A549 (cell line): ENCODE results near the gene SH3BP5.

Source experiments
- BHLHE40 ChIP-seq: IDR thresholded peaks from 2 replicates; pipeline ENCODE4 v1.6.1; 2012; ENCODE audit warnings: low read depth, low read length, inconsistent platforms
- CTCF ChIP-seq: fragments of >200 bp; sonication (Bioruptor Twin); formaldehyde crosslinking; IDR thresholded peaks from 3 replicates; pipeline ENCODE4 v1.5.1; 2016
- EP300 ChIP-seq, 2 experiments: fragments of >200 bp; sonication (Bioruptor Twin); formaldehyde crosslinking; IDR thresholded peaks; 2 replicates in 1 of 2; 3 replicates in 1 of 2; pipeline ENCODE4 v1.6.1; 2016 to 2017
- HMGXB4 ChIP-seq: fragments of 250-450 bp; sonication (Bioruptor Pico); IDR thresholded peaks from 2 replicates; pipeline ENCODE4 v1.5.0; 2021; ENCODE audit warnings: mild to moderate bottlenecking, moderate library complexity, borderline replicate concordance
- JUN ChIP-seq, 2 experiments: fragments of >200 bp; sonication (Bioruptor Twin); formaldehyde crosslinking; IDR thresholded peaks; 2 replicates in 1 of 2; 3 replicates in 1 of 2; pipeline ENCODE4 v1.6.1; 2016 to 2017
- POLR2A ChIP-seq: IDR thresholded peaks from 2 replicates; pipeline ENCODE4 v1.6.1; 2012; ENCODE audit warnings: mild to moderate bottlenecking, low read length
- RAD21 ChIP-seq, 2 experiments: fragments of >200 bp in 1 of 2; sonication (Bioruptor Twin) in 1 of 2; formaldehyde crosslinking in 1 of 2; IDR thresholded peaks in 1 of 2; conservative IDR thresholded peaks in 1 of 2; 2 replicates in 1 of 2; 3 replicates in 1 of 2; pipeline ENCODE4 v1.6.1; 2012 to 2018; ENCODE audit warnings: inconsistent platforms in 1 of 2
- RCOR1 ChIP-seq: fragments of 150-350 bp; IDR thresholded peaks from 2 replicates; pipeline ENCODE4 v1.6.1; 2014; ENCODE audit warnings: antibody characterized with exemption, low read length, low read depth
- ZC3H11A ChIP-seq: fragments of 450-650 bp; IDR thresholded peaks from 2 replicates; pipeline ENCODE4 v1.6.1; 2014; ENCODE audit warnings: antibody characterized with exemption, mild to moderate bottlenecking
- TF ChIP-seq, protein P1 (sequence below): fragments of 150-350 bp; IDR thresholded peaks from 2 replicates; pipeline ENCODE4 v1.6.1; 2014; ENCODE audit warnings: low read depth, mild to moderate bottlenecking, low read length
- TF ChIP-seq, protein P2 (sequence below): fragments of 200-600 bp; sonication (generic); IDR thresholded peaks from 2 replicates; pipeline ENCODE4 v1.6.1; 2016; ENCODE audit warnings: antibody characterized with exemption, mild to moderate bottlenecking, moderate library complexity

DNA sequence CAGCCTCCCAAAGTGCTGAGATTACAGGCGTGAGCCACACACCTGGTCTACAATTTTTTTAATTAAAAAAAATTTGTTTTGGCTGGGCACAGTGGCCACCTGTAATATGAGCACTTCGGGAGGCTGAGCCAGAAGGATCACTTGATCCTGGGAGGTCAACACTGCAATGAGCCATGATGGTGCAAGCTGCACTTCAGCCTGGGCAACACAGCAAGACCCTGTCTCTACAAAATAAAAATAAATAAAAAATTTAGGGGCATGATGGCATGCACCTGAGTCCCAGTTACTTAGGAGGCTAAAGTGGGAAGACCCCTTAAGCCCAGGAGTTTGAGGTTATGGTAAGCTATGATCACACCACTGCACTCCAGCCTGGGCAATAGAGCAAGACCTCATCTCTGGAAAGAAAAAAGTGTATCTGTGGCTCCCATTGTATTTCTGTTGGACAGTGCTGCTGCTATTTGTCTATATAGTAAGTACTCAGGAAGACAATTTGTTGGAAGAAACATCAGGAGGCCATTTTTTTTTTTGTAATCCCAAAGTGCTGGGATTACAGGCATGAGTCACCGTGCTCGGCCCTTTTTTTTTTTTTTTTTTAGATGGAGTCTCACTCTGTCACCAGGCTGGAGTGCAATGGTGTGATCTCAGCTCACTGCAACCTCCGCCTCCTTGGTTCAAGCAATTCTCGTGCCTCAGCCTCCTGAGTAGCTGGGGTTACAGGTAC, 27.5 kb upstream of the SH3BP5 start:
- no peak for TF ChIP-seq ZC3H11A
- TF ChIP-seq RAD21 (conservative IDR thresholded peaks at IDR 0.05 in 1 of 2, IDR thresholded peaks at IDR 0.05 in 1 of 2): no peak
- TF ChIP-seq POLR2A: no peak
- no peak for TF ChIP-seq RCOR1
- TF ChIP-seq CTCF: no peak
- TF ChIP-seq EP300 (IDR thresholded peaks at IDR 0.05): no peak
- TF ChIP-seq, protein P1, sequence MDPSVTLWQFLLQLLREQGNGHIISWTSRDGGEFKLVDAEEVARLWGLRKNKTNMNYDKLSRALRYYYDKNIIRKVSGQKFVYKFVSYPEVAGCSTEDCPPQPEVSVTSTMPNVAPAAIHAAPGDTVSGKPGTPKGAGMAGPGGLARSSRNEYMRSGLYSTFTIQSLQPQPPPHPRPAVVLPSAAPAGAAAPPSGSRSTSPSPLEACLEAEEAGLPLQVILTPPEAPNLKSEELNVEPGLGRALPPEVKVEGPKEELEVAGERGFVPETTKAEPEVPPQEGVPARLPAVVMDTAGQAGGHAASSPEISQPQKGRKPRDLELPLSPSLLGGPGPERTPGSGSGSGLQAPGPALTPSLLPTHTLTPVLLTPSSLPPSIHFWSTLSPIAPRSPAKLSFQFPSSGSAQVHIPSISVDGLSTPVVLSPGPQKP: no peak
- TF ChIP-seq JUN (IDR thresholded peaks at IDR 0.05): no peak
- no peak for TF ChIP-seq HMGXB4 (CRISPR knock-in tag)
- no peak for TF ChIP-seq BHLHE40
- TF ChIP-seq, protein P2, sequence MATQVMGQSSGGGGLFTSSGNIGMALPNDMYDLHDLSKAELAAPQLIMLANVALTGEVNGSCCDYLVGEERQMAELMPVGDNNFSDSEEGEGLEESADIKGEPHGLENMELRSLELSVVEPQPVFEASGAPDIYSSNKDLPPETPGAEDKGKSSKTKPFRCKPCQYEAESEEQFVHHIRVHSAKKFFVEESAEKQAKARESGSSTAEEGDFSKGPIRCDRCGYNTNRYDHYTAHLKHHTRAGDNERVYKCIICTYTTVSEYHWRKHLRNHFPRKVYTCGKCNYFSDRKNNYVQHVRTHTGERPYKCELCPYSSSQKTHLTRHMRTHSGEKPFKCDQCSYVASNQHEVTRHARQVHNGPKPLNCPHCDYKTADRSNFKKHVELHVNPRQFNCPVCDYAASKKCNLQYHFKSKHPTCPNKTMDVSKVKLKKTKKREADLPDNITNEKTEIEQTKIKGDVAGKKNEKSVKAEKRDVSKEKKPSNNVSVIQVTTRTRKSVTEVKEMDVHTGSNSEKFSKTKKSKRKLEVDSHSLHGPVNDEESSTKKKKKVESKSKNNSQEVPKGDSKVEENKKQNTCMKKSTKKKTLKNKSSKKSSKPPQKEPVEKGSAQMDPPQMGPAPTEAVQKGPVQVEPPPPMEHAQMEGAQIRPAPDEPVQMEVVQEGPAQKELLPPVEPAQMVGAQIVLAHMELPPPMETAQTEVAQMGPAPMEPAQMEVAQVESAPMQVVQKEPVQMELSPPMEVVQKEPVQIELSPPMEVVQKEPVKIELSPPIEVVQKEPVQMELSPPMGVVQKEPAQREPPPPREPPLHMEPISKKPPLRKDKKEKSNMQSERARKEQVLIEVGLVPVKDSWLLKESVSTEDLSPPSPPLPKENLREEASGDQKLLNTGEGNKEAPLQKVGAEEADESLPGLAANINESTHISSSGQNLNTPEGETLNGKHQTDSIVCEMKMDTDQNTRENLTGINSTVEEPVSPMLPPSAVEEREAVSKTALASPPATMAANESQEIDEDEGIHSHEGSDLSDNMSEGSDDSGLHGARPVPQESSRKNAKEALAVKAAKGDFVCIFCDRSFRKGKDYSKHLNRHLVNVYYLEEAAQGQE: no peak
